ENCODE measurements around the gene FOXP1.

GRCh38 chr3:71447197-71447596 lies 136.3 kb downstream of the FOXP1 start:
- no peak for TF ChIP-seq EZH2 (IDR thresholded peaks at IDR 0.05; ENCODE audit: insufficient read depth, poor library complexity, severe bottlenecking)
- no peak for TF ChIP-seq EZH2phosphoT487 (IDR thresholded peaks at IDR 0.05; ENCODE audit: insufficient read depth, low read depth)
